ENCODE measurements around the gene GPR42.

The GPR42 gene

DNA sequence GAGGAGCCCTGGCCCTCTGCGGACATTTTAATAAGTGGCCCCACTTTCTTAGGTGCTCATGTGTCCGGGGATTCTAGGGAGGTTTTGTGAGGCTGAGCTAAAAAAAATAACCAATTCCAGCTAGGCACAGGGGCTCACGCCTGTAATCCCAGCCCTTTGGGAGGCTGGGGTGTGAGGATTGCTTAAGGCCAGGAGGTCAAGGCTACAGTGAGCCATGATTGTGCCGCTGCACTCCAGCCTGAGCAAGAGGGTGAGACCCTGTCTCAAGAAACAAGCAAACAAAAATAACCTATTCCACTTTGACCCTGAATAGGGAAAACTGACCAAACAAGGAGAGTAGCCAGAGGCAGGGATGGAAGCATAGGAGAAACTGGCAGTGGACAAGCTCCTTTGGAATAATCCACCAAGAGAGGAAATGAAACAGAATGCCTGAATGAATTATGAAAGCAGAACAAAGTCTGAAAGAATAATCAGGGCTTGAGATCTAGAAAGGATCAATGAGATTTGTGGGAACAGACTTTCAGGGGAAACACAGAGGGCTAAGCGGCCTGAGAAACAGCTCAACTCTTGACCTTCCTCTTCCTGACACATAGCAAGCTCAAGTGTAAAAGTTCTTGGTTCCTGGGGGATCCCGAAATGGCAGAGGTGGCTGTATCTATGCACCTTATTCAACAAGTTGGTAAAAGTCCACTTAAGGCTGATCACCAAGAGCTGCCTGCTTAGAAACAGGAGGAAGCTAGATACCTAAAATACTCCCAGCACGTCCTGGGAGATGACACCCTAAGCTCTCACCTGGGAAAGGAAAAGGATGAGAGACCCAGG, 47.1 kb downstream of the GPR42 start:
- no peak for DNase-seq (ENCODE audit: low read depth)
- TF ChIP-seq, protein P1, sequence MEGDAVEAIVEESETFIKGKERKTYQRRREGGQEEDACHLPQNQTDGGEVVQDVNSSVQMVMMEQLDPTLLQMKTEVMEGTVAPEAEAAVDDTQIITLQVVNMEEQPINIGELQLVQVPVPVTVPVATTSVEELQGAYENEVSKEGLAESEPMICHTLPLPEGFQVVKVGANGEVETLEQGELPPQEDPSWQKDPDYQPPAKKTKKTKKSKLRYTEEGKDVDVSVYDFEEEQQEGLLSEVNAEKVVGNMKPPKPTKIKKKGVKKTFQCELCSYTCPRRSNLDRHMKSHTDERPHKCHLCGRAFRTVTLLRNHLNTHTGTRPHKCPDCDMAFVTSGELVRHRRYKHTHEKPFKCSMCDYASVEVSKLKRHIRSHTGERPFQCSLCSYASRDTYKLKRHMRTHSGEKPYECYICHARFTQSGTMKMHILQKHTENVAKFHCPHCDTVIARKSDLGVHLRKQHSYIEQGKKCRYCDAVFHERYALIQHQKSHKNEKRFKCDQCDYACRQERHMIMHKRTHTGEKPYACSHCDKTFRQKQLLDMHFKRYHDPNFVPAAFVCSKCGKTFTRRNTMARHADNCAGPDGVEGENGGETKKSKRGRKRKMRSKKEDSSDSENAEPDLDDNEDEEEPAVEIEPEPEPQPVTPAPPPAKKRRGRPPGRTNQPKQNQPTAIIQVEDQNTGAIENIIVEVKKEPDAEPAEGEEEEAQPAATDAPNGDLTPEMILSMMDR (IDR thresholded peaks at IDR 0.05; ENCODE audit: low read length, missing control alignments), result no peak
- H3K4me3 ChIP-seq (replicated peaks; ENCODE audit: low read depth, low read length), result no peak overlapping the region

DNA sequence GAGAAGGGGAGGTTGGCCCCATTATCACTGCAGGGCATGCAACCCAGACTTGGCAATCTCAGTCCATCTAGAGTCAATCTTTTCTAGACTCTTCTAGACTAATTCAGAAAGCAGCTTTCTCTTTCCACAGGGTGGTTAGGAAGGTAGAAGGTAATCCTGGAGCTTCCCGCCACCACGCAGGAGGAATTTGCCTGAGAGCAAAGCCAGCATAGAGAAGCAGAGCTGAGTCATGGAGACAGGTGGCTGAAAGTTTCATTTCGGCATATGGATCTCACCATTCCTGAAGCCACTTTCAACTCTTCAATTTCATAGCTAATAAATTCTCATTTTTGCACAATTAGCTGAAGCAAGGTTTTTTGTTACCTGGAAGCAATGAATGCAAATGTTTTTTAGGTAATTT, 48.2 kb downstream of the GPR42 start:
- TF ChIP-seq, protein P1 (IDR thresholded peaks at IDR 0.05; ENCODE audit: low read length, missing control alignments), result no peak
- DNase-seq (ENCODE audit: low read depth), result no peak
- no peak overlapping the region for H3K4me3 ChIP-seq (replicated peaks; ENCODE audit: low read depth, low read length)

DNA sequence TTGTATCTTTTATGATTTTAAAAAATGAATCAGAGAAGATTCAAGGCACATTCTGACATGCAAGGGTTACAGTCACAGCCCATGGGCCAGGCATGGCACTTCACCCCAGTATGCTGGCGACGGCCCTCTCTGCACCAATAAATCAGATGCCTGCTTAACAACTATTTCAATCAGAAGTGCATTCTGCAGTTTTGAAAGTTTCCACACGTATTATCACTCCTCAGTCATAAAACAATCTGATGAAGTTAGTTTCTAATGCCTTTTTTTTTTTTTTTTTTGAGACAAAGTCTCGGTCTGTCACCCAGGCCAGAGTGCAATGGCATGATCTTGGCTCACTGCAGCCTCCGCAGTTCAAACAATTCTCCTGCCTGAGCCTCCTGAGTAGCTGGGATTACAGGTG, 48.9 kb downstream of the GPR42 start:
- DNase-seq (ENCODE audit: low read depth), result no peak
- TF ChIP-seq, protein P1 (IDR thresholded peaks at IDR 0.05; ENCODE audit: low read length, missing control alignments), result no peak
- no peak overlapping the region for H3K4me3 ChIP-seq (replicated peaks; ENCODE audit: low read depth, low read length)

DNA sequence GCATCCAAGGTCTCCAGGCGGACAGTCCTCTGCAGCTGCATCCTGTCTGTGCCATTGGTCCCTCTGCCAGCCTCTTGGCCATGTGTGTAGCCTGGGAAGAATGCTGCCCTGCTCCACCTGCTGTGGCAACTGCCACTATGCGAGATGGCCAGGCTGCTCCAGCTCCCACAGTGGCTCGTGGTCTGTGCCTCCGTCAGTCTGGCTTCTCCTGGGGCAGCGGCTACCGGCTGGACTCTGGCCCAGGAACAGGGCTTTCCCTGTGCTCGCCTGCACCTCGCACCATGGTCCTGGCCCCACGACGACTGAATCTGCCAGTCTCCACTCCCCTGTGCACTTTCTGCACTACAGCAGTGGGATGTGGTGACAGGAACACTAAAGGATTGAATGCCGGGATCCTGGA, 50.5 kb downstream of the GPR42 start:
- TF ChIP-seq, protein P1 (IDR thresholded peaks at IDR 0.05; ENCODE audit: low read length, missing control alignments), result no peak
- no peak for DNase-seq (ENCODE audit: low read depth)

More for the DNA sequence above, 50.5 kb downstream of the GPR42 start:
- H3K4me3 ChIP-seq (replicated peaks; ENCODE audit: low read depth, low read length), result no peak overlapping the region
